HL-60/S4 treated with phorbol 12-myristate 13-acetate at 8.2 ng/mL for 4 days and 3 days (cell line): Measurements from ENCODE around the gene HTT.
"Not testable (repeated sequence)": the region's sequence is repeated elsewhere in the genome, so short reads cannot be mapped to it uniquely, and the experiment has no call there.

Experiments used
- in situ Hi-C: fragments of 300-500 bp; cut with MboI; formaldehyde crosslinking; loops from 2 replicates; pipeline ENCODE4 v1.15.0; 2022; ENCODE audit warnings: low sequenced_read_pairs

Gene HTT

DNA sequence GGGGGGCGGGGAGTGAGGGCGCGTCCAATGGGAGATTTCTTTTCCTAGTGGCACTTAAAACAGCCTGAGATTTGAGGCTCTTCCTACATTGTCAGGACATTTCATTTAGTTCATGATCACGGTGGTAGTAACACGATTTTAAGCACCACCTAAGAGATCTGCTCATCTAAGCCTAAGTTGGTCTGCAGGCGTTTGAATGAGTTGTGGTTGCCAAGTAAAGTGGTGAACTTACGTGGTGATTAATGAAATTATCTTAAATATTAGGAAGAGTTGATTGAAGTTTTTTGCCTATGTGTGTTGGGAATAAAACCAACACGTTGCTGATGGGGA is 1.1 kb downstream of the HTT start:
- in situ Hi-C loops, result no loop called here

DNA sequence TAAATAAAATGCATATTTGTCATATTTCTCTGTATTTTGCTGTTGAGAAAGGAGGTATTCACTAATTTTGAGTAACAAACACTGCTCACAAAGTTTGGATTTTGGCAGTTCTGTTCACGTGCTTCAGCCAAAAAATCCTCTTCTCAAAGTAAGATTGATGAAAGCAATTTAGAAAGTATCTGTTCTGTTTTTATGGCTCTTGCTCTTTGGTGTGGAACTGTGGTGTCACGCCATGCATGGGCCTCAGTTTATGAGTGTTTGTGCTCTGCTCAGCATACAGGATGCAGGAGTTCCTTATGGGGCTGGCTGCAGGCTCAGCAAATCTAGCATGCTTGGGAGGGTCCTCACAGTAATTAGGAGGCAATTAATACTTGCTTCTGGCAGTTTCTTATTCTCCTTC is 3.3 kb downstream of the HTT start:
- in situ Hi-C loops, result no loop called here

DNA sequence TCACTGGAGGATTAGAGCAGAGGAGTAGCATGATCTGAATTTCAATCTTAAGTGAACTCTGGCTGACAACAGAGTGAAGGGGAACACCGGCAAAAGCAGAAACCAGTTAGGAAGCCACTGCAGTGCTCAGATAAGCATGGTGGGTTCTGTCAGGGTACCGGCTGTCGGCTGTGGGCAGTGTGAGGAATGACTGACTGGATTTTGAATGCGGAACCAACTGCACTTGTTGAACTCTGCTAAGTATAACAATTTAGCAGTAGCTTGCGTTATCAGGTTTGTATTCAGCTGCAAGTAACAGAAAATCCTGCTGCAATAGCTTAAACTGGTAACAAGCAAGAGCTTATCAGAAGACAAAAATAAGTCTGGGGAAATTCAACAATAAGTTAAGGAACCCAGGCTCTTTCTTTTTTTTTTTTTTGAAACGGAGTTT is 5.2 kb downstream of the HTT start:
- in situ Hi-C loops, result no loop called here

DNA sequence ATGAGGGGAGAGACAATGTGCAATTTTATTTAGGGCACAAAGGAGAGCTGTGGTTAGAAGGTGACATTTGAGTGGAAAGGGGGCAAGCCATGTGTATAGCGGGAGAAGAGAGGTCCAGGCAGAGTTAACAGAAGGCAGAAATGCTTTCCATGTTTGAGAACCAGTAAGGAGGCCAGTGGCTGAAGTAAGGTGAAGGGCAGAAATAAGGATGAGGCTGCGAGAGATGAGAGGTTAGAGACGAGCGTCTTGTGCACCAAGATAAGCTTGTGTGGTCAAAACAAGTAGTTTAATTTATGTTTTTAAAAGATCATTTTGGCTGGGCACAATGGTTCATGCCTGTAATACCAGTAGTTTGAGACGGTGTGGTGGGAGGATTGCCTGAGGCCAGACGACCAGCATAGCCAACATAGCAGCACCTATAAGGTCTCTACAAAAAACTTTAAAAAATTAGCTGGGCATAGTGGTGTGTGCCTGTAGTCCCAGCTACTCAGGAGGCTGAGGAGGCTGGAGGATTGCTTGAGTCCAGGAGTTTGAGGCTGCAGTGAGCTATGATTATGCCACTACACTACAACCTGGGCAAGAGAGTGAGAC is 8.5 kb downstream of the HTT start:
- in situ Hi-C loops, result no loop called here

DNA sequence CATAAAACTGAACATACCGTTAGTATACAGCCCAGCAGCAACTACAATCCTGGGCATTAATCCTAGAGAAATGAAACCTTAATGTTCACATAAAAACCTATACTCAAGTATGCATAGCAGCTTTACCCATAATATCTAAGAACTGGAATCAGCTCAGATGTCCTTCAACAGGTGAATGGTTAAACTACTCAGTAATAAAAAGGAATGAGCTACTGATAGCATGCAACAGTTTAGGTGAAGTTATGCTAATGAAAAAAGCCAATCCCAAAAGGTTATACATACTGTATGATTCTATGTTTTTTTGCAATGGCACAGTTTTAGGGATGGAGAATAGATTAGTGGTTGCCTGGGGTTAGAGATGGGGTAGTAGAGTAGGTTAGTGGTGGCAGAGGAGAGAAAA is 9.3 kb downstream of the HTT start:
- in situ Hi-C loops, result no loop called here

DNA sequence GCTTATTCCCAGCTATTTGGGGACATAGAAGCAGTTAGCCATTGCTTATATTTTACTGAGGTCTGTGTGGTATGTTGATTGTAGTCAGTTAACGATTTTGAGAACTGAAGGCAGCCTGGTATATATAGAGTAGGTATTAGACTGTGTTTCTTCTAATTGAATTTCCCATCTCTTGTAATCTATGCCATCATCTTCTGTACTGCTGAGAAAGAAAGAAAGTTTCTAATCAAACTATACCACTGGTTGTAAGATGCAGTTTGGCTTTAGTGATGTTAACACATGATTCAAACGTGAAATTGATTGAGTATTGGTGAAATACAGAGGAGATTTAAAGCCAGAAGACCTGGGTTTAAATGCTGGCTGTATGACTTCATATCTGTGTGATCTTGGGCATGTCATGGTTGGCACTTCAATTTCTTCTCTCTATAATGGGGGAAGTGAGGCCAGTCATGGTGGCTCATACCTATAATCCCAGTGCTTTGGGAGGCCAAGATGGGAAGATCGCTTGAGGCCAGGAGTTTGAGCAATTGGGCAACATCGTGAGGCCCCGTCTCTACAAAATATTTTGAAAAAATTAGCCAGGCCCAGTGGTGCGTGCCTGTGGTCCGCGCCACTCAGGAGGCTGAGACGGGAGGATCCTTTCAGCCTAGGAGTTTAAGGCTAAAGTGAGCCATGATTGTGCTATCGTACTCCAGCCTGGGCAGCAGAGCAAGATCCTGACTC is 11.6 kb downstream of the HTT start:
- in situ Hi-C loops, result no loop called here

DNA sequence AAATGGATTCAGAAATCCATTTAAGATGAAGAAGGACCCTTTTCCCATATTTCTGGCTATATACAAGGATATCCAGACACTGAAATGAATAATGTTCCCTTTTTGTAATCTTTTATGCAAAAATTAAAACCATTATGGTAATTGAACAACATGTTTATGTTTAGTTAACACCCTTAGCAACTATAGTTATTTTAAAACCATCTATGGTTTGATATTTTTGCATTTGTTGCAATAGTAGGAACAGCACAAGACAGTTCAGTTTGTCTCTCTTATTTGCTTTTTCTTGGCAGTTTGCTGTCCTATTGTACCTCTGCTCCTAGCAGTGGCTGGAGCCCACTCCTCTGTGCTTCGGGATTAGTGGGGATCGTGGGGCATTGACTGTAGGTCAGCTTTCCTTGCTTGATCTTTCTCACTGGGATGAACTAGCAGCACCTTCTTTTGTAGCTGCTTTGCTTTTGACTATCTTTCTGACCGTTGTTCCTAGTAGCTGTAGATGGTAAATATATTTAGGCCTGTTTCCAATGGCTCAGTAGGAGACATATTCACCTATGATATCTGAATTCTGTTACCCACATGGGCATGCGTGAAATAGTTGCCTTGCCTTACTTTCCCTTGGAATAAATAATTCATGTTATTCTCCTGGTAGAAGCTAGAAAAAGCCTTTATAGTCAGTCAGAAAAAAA is 12.8 kb downstream of the HTT start:
- in situ Hi-C loops, result no loop called here

DNA sequence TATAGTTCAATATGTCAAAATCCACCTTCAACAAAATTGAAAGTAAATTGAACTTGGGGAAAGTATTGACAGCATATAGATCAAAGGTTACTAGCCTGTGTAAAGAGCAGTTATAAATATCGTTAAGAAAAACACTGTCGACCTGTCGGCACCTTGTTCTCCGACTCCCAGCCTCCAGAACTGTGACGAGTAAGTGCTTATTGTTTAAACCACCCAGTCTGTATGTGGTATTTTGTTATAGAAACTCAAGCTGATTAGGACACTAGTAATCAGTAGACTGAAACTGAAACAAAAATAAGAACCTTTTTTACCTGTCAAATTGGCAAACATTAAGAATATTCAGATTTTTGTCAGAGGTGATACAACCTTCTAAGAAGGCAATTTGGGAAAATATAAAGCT is 17.0 kb downstream of the HTT start:
- in situ Hi-C loops, result no loop called here

DNA sequence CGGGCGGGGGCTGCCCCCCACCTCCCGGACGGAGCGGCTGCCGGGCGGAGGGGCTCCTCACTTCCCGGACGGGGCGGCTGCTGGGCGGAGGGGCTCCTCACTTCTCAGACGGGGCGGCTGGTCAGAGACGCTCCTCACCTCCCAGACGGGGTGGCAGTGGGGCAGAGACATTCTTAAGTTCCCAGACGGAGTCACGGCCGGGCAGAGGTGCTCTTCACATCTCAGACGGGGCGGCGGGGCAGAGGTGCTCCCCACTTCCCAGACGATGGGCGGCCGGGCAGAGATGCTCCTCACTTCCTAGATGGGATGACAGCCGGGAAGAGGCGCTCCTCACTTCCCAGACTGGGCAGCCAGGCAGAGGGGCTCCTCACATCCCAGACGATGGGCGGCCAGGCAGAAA is 20.2 kb downstream of the HTT start:
- in situ Hi-C loops, result not testable (repeated sequence)

DNA sequence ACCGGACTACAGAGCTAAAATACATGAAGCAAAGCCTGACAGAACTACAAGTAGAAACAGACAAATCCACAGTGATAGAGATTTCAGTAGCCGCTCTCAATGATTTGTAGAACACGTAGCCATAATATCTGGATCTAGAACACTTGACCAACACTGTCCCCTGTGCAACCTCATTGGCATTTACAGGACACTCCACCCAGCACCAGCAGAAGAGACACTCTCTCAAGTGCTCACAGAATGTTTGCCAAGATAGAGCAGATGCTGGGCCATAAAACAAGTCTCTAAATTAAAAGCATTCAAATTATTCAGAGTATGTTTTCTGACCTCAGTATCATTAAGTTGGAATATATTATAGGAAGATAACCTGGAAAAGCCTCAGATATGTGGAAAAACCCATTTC is 21.7 kb downstream of the HTT start:
- in situ Hi-C loops, result no loop called here

DNA sequence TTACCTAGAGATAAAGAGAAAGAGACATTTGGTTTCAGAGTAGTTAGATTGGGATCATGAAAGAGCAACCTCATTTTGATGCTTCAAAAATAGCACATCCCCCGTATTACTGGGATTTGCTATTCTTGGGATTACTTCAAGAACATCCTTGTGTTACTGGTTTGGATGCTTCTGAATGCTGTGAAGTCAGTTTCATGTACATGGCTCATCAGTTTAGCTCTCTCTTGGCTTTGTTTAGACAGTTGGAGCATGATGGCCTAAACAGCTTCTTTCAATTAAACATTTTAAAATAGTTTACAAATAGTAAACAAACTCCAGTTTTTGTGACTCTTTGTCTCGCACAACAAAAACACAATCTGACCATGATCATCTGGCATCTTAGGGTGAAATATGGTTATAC is 23.9 kb downstream of the HTT start:
- in situ Hi-C loops, result no loop called here

DNA sequence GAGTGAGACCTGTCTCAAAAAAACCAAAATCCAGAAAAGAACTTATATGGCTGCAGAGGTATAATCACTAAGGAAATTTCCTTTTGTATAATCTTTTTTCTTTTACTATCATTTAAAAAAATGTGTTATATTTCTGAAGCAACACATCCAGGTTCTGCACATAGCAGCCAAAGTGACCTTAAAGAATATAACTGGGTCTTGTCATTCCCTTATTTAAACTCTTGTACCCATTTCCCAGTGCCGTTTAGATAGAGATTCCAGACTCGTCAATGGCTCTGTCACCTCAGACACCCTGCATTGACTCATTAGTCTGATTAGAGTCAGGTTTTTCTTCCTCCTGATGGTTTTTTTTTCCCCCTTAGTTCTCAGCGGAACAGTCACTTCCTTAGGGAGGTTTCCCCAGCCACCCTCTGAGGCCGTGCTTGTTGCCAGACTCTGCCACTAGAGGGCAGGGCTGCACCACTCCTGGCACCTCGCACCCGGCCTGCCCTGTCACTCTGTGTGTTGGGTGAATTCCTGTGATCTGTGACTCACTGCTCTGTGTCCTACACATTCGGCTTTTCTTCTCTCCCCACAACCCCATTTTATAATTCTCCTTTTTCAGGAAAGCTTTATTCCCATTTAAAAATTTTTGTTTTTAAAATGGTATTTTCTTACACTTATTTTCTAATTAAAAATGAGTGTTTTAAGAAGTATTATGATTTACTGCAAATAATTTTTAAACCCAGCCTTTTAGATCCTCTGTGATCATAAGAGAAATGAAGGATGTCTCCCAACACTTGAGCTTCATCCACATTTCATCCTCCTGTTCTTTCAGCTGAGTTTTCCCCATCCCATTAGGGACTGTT is 32.1 kb downstream of the HTT start:
- in situ Hi-C loops, result no loop called here

DNA sequence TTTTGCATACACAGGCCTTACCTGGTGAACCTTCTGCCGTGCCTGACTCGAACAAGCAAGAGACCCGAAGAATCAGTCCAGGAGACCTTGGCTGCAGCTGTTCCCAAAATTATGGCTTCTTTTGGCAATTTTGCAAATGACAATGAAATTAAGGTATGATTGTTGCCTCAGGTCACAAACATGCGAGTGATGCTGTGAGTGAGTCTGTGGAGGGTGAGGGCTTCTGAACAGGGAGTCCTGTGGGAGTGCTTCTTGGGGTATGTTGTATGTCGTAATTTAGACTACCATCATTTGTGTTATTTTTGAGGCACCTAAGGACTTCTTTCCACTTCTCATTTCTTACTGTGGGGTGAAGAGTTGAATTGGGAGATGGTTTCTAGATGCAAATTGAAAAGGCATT is 32.8 kb downstream of the HTT start:
- in situ Hi-C loops, result no loop called here

DNA sequence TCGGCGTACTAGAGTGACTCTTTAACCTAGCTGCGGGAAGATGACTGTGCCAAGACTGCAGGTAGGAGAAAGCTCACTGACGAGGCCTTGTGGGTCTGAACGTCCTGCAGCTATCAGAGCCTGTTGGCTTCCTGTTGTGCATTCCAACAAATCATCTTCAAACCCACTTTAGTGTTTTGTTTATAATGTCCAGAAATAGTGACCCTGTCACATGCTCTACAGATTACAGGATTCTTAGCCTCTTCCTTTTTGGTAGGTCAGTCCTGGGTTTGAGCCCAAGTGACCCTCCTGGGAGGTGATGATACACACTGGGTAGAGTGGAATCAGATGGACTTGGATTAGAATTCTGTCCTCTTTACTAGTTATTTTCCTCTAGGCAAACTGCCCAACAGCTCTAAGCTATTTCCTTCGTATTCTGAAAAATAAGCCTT is 33.2 kb downstream of the HTT start:
- in situ Hi-C loops, result no loop called here

DNA sequence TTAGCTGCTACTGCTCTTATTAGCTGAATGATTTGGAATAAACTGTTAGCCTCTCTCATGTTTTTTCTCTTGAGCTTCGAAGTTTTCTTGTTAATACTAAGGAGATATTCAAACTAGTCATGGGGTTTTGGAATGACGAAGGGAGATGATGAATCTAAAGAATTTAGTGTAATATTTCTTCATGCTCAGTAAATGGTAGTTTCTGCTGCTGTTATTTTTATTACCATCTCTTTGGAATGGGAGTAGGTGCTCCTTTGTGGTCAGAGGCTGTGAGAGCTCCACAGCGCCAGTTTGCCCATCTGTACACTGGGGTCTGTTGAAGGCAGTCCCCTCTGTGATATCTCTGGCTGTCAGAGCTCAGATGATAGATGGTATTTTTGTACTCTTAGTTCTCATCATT is 33.7 kb downstream of the HTT start:
- in situ Hi-C loops, result no loop called here

DNA sequence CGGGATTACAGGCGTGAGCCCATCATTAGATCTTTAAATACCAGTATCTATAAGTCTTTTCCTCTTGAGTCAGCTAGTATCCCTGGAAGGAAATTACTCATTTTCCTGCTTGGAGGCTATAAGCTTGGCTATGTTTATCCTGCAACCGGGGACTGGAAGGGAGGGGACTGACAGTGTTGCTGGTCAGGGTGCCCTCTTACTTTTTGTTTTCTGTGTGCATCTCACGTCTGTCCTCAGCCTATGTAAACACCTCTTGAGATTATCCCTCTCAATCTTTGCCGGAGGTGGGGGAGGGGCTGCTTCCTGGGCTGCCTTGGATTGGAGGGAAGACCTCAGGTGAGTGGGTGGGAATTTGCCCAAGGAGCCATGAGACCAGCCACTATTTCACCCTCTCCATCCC is 37.0 kb downstream of the HTT start:
- in situ Hi-C loops, result no loop called here

DNA sequence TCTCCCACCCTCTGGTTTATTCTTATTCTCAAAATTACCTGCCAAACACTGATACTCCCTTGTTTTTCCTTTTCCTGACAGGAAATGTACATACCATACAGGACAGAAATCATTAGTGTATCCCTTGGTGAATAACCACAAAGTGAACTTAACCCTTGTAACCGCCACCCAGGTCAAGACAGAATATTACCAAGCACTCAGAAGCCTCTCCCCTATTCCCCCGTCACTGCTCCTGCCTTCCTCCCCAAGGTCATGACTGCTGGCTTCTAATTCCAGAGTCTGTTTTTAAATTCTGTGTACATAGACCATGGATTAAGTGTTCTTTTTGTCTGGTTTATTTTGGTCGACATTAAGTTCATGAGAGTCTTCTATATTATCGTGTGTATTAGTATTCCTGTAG is 37.7 kb downstream of the HTT start:
- in situ Hi-C loops, result no loop called here

DNA sequence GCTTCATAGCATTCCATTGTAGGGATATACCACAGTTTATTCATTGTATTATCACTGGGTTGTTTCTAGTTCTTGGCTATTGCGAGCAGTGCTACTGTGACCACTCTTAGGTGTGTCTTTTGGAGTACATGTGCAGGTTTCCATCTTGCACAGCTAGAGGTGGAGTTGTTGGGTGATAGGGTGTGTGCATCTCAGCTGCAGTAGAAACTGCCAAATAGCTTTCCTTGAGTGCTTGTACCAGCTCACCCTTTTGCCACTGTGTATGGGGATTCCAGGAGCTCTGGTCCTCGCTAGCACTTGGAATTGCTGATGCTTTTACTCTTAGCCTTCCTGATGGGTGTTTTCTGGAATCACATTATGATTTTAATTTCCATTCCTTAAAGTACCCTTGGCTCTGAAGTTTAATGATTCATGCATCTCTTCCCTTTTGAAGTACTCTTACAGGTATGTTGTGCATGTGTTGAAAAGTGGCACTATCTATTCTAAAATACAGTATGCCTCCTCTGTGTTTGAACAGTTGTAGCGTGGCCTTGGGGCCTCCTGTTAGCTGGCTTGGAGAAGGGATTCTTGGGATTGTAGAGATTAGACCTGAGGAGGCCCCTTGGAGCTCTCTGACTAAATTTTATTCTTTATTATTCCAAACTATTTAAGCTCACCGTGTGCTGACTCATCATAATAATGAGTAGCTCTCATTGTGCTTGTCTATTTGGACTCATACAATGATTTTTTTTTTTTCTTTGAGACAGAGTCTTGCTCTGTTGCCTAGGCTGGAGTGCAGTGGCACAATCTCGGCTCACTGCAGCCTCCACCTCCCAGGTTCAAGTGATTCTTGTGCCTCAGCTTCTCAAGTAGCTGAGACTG is 38.4 kb downstream of the HTT start:
- in situ Hi-C loops, result no loop called here

DNA sequence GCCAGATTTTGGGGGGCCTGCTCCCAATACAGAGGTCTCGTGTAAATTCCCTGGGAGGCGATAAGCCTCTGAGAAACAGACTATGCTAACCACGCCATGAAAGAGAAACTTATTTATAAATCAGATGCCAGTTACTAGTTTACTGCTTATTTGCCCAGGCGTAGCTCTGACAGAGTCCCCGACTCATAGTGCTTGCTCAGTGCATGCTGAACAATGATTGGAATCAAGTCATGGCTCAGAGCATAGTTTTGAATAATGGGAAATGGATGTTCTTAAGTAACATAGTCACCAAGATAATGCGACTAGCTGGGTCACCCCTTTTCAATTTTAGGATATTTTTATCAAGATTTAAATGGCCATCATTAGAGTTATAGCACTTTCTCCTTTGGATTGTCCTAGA is 39.9 kb downstream of the HTT start:
- in situ Hi-C loops, result no loop called here

DNA sequence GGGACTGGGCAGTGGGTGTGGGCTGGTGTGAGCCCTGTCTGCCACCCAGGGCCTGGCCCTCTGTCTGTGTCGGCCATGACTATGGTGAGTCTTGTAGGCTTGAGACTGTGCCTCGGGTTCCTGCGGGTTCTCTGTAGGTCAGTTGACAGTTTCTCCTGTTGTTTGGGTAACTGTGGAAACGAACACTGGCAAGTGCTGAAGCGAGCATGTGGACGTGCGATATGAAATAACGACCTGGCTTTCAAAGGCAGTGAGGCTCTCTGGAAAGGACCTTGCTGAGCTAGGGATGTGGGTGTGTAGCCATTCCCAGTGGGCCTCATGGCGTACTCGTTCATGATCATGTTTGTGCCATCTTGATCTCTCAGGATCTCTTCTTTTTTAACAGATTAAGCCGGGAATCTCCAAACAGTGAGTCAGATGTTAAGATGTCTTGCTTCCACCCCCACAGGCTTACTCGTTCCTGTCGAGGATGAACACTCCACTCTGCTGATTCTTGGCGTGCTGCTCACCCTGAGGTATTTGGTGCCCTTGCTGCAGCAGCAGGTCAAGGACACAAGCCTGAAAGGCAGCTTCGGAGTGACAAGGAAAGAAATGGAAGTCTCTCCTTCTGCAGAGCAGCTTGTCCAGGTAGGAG is 41.3 kb downstream of the HTT start:
- in situ Hi-C loops, result no loop called here
